ENCODE results near the gene DDX41.

The DDX41 gene

GRCh38 chr5:177496070-177496726 is 20.6 kb downstream of the DDX41 start:
- DNase-seq (ENCODE audit: low read depth): peak; percentile 41
- TF ChIP-seq, protein P1, sequence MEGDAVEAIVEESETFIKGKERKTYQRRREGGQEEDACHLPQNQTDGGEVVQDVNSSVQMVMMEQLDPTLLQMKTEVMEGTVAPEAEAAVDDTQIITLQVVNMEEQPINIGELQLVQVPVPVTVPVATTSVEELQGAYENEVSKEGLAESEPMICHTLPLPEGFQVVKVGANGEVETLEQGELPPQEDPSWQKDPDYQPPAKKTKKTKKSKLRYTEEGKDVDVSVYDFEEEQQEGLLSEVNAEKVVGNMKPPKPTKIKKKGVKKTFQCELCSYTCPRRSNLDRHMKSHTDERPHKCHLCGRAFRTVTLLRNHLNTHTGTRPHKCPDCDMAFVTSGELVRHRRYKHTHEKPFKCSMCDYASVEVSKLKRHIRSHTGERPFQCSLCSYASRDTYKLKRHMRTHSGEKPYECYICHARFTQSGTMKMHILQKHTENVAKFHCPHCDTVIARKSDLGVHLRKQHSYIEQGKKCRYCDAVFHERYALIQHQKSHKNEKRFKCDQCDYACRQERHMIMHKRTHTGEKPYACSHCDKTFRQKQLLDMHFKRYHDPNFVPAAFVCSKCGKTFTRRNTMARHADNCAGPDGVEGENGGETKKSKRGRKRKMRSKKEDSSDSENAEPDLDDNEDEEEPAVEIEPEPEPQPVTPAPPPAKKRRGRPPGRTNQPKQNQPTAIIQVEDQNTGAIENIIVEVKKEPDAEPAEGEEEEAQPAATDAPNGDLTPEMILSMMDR (conservative IDR thresholded peaks at IDR 0.05; ENCODE audit: control insufficient read depth, insufficient read depth, low read depth, low read length): peak; percentile 23
- H3K4me3 ChIP-seq (ENCODE audit: control insufficient read depth, low read depth, low read length): peak overlapping the region; percentile 77

- TF ChIP-seq, protein P1 (conservative IDR thresholded peaks at IDR 0.05; ENCODE audit: control insufficient read depth, insufficient read depth, low read depth, low read length): no peak
- peak; percentile 84 for DNase-seq (ENCODE audit: low read depth)
- peak overlapping the region; percentile 77 for H3K4me3 ChIP-seq (ENCODE audit: control insufficient read depth, low read depth, low read length)
These were observed 21.3 kb downstream of the DDX41 start for GRCh38 chr5:177495243-177496060.

DNA sequence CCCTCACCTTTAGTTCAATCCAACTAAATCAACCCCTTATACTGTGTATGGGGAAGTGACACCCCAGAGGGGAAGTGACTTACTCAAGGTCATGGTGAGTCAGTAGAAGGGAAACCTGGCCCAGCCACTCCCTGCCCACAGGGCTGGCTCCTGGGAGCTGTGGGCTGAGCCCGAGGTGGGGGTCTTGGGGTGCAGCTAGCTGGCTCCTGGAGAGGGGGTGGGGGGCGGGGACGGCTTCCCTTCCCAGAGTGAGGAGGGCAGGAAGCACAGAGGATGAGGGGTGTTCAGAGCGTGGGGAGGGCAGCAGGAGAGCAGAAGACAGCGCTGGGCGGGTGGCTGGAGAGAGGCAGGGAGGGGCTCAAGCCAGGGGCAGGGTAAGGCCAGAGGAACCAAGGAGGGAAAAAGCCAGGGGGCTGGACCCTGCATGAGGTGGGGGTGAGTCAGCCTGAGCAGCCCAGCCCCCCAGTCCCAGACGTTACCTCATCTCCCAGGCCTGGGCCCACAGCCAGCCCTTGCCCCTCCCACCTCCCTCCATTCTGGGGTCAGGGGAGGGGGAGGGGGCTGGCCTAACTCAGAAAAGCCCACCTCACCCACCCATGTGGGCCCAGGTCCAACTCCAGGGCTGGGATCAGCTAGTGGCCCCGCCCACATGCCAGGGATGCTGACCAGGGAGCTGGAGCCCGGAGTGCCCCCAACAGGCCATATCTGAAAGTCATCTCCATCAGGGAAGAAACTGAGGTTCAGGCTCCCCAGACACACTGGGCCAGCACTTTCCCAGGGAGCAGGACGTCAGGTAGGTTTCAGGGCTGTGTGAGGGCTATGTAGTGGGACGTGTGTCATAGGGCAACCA is 22.2 kb downstream of the DDX41 start:
- DNase-seq (ENCODE audit: low read depth): peak; percentile 93
- TF ChIP-seq, protein P1 (conservative IDR thresholded peaks at IDR 0.05; ENCODE audit: control insufficient read depth, insufficient read depth, low read depth, low read length): peak; percentile 42
- H3K4me3 ChIP-seq (ENCODE audit: control insufficient read depth, low read depth, low read length): peak overlapping the region; percentile 77

DNA sequence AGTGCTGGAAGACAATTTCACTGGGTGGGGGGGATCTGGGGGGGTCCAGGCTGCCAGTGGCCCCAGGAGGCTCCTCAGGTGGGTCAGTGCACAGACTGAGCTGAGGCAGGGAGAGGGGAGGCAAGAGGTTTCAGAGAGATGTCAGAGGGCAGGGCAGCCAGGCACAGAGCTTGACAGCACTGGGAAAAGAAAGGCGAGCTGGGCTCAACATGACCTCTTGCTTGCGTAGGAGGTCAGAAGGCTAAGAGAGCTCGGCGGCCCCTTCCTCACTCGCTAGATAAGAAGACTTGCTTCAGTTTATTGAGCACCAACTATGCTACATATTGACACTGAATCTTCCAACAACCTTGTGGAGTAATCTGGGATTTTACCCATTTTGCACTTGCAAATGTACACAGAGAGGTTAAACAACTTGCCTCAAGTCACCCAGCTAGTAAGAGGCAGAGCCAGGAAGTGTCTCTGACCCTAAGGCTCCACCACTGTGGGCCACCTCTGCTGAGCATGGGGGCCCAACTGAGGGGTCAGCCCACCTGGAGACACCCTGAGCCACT is 22.9 kb downstream of the DDX41 start:
- DNase-seq (ENCODE audit: low read depth): no peak
- TF ChIP-seq, protein P1 (conservative IDR thresholded peaks at IDR 0.05; ENCODE audit: control insufficient read depth, insufficient read depth, low read depth, low read length): no peak
- peak overlapping the region; percentile 20 for H3K4me3 ChIP-seq (ENCODE audit: control insufficient read depth, low read depth, low read length)

GRCh38 chr5:177492841-177493240 is 23.9 kb downstream of the DDX41 start:
- H3K4me3 ChIP-seq (ENCODE audit: control insufficient read depth, low read depth, low read length): no peak overlapping the region
- no peak for DNase-seq (ENCODE audit: low read depth)
- TF ChIP-seq, protein P1 (conservative IDR thresholded peaks at IDR 0.05; ENCODE audit: control insufficient read depth, insufficient read depth, low read depth, low read length): no peak
